Psoas muscle (tissue), 8 donors: ENCODE data around the gene CCDC43. TPM values are rescaled to one million over a fixed set of nuclear protein-coding genes. Genes with fewer than 3 reads are reported as not detected.
A peak's percentile ranks its signal among the peaks of the same experiment; 100 is the strongest.
"Not testable (repeated sequence)": the region's sequence is repeated elsewhere in the genome, so short reads cannot be mapped to it uniquely, and the experiment has no call there.

Experiments
- ATAC-seq, 4 donors: fragments of 200-7000 bp; cut with Tn5 transposase; one replicate each; pipeline ENCODE4 v1.9.1; 2020; ENCODE audit warnings: moderate library complexity in 3 of 4, mild to moderate bottlenecking in 2 of 4
- DNase-seq, 2 donors: peaks; one replicate each; pipeline ENCODE4 v3.0.0-alpha.2; 2020
- H3K27ac ChIP-seq: fragments of 200-600 bp; one replicate; pipeline ENCODE4 v1.8.0; 2022
- H3K27me3 ChIP-seq, 3 donors: fragments of 200-600 bp in 1 of 3; one replicate each; pipeline versions ENCODE4 v1.6.1 to v1.8.0; 2013 to 2022; ENCODE audit warnings: low read length in 2 of 3, mild to moderate bottlenecking in 2 of 3, moderate library complexity in 1 of 3; ENCODE audit not compliant: insufficient read depth in 3 of 3
- H3K36me3 ChIP-seq, 2 donors: fragments of 200-600 bp in 1 of 2; one replicate each; pipeline versions ENCODE4 v1.6.1 to v1.8.0; 2013 to 2022; ENCODE audit warnings: low read depth in 1 of 2, mild to moderate bottlenecking in 1 of 2, moderate library complexity in 1 of 2; ENCODE audit not compliant: insufficient read depth in 1 of 2
- H3K4me1 ChIP-seq: fragments of 200-600 bp; one replicate; pipeline ENCODE4 v1.8.0; 2022
- H3K4me3 ChIP-seq: fragments of 200-600 bp; one replicate; pipeline ENCODE4 v1.8.0; 2022; ENCODE audit warnings: mild to moderate bottlenecking
- H3K9me3 ChIP-seq: fragments of 200-600 bp; one replicate; pipeline ENCODE4 v1.8.0; 2022
- WGBS, 3 donors: extraction: QIAGEN DNeasy Blood & Tissue Kit; methylation state at CpG; one replicate each; pipeline versions ENCODE4 v1.1.6 to v1.1.7; 2013; 5-methylcytosine and 5-hydroxymethylcytosine counted together
- intact Hi-C, 2 donors: fragments of 100-400 bp; cut with DNase I; formaldehyde crosslinking; loops; one replicate each; pipeline versions ENCODE4 v1.11.0 to v1.14.2; 2022
- polyA plus RNA-seq, 3 donors: library from polyadenylated mRNA; stranded (reverse); fragments of 200-250 nt; gene quantifications; one replicate each; pipeline ENCODE4 v1.2.3, GENCODE V29; 2013
- total RNA-seq, 4 donors: library from RNA; stranded (reverse); fragmentation: NEBNext Ultra II Directional in 2 of 4; extraction: Animal tissue kit (Norgen Biotek cat#: 25700) in 2 of 4; gene quantifications; one replicate each; pipeline versions ENCODE4 v1.2.1 to v1.2.4, GENCODE V29; 2021 to 2023
- TF ChIP-seq, protein P1 (sequence below): fragments of 200-600 bp; IDR thresholded peaks from one replicate; pipeline ENCODE4 v1.8.0; 2022; ENCODE audit warnings: antibody characterized with exemption
- donor health status: healthy with polysubstance abuse.
- donor health status: DM: no; HTN: no; CAD: no; lungs with moderate emphysema.
- donor health status: Bipolar disorder and iron deficiency.
- donor health status: healthy.
- donor health status: DM: yes; HTN: yes; CAD: no.
- donor health status: DM: no; HTN: no; CAD: no.
- donor health status: DM: no; HTN: no; CAD: no.
- donor health status: DM: yes; HTN: yes; CAD: no.

CCDC43 gene
- total and polyA plus RNA-seq, 7 donors, result 32.6 to 59.6 (median 42.5) TPM

DNA sequence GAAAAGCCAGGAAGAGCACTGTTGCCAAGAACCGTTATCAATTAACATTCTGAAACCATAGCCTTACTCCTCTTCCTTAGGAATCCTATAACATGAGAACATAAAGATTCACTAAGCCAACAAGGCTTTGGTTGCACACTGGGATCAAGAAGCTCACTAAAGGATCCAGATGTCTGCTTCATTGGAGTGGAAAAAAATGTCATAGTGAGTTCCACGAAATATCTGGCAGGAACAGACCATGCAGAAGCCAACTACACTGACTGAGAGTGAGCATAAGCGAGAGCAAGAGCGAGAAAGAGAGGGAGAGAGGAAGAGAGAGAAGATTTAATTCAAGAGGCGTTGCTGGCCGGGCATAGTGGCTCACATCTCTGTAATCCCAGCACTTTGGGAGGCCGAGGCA lies 46.7 kb downstream of the CCDC43 start:
- H3K27me3 ChIP-seq, result peaks cover 0 to 20% (median 0%) of the 10 kb centered on the region in 3 donors
- TF ChIP-seq, protein P1, sequence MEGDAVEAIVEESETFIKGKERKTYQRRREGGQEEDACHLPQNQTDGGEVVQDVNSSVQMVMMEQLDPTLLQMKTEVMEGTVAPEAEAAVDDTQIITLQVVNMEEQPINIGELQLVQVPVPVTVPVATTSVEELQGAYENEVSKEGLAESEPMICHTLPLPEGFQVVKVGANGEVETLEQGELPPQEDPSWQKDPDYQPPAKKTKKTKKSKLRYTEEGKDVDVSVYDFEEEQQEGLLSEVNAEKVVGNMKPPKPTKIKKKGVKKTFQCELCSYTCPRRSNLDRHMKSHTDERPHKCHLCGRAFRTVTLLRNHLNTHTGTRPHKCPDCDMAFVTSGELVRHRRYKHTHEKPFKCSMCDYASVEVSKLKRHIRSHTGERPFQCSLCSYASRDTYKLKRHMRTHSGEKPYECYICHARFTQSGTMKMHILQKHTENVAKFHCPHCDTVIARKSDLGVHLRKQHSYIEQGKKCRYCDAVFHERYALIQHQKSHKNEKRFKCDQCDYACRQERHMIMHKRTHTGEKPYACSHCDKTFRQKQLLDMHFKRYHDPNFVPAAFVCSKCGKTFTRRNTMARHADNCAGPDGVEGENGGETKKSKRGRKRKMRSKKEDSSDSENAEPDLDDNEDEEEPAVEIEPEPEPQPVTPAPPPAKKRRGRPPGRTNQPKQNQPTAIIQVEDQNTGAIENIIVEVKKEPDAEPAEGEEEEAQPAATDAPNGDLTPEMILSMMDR, result no peak
- ATAC-seq (no peak), DNase-seq (no peak)
- H3K4me1 ChIP-seq, result no peaks in the 10 kb centered on the region
- no peak overlapping the region for H3K27ac ChIP-seq
- H3K36me3 ChIP-seq, result no peaks in the 10 kb centered on the region
- no peak overlapping the region for H3K4me3 ChIP-seq
- WGBS, 3 donors, result 19 to 20% (median 20%) methylated on average over 7 of the region's 7 CpGs
- no peaks in the 10 kb centered on the region for H3K9me3 ChIP-seq
- intact Hi-C loops, result no loop called here

DNA sequence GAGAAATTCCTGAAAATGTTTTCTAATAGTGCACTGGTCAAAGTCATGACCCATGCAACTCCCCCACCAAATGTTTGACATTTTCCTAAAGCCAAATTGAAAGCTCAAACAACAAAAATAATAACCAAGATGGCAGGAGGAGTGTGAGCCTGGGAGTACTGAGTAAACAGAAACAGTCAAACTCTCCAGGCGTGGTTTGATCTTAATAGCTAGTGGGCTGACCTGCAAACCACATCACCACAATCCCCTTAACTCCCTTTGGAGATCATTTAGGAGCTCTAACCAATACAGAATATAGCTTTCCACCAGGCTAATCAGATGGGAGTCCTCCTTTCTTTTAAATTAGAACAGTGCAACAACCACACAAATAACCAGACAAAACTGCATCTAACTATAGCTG lies 52.5 kb downstream of the CCDC43 start:
- Histone ChIP-seq H3K4me1 (no peaks in the 10 kb centered on the region), H3K9me3 (no peaks in the 10 kb centered on the region), H3K27me3 (peaks cover 0 to 6% (median 0%) of the 10 kb centered on the region in 3 donors), H3K4me3 (no peak overlapping the region), H3K36me3 (no peaks in the 10 kb centered on the region), H3K27ac (no peak overlapping the region)
- no peak for DNase-seq
- TF ChIP-seq, protein P1, result no peak
- 74 to 90% (median 84%) methylated on average over 1 of the region's 1 CpG for WGBS, 3 donors
- no peak for ATAC-seq
- intact Hi-C loops, result loop anchor here in 1 of 2 donors (2.0 kb wide), 1 partner anchor 104 kb away; no protein-coding TSS in a partner anchor

DNA sequence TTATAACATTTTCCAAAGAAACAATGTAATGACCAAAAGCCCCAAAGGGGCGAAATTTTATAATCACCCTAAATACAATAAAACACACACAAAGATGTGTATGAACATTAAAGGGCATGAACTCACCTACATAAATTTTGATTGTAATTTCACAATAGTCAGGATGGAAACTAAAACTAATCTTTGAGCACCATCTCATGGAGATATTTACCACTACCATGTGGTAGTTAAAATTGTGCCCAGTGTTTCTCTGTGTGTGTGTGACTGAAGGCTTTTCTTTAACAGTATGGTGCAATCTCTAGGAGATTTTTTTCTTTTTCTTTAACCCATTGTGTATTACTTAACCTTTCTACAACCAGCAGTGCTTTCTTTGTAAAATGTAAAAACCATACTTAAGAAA lies 53.0 kb downstream of the CCDC43 start:
- Histone ChIP-seq H3K4me3 (no peak overlapping the region), H3K4me1 (no peaks in the 10 kb centered on the region), H3K27me3 (peaks cover 0 to 4% (median 0%) of the 10 kb centered on the region in 3 donors), H3K27ac (no peak overlapping the region), H3K36me3 (no peaks in the 10 kb centered on the region), H3K9me3 (no peaks in the 10 kb centered on the region)
- intact Hi-C loops, result loop anchor here in 1 of 2 donors (2.0 kb wide), 1 partner anchor 104 kb away; no protein-coding TSS in a partner anchor
- TF ChIP-seq, protein P1, result peak; percentile 40
- no peak for DNase-seq
- WGBS, 3 donors, result 45 to 57% (median 50%) methylated on average over 1 of the region's 1 CpG
- peak in 1 of 4 donors; percentile 42 for ATAC-seq

DNA sequence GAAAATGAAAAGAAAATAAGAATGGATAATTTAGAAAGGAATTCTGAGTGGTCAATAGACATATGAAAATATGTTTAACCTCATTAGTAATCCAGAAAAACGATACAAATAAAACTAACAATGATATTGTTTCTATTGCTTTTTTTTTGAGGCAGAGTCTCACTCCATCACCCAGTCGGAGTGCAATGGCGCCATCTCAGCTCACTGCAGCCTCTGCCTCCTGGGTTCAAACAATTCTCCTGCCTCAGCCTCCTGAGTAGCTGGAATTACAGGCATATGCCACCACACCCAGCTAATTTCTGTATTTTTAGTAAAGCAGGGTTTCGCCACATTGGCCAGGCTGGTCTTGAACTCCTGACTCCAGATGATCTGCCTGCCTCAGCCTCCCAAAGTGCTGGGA lies 55.2 kb downstream of the CCDC43 start:
- H3K36me3 ChIP-seq, H3K27ac ChIP-seq, ATAC-seq, H3K9me3 ChIP-seq, H3K4me3 ChIP-seq, H3K4me1 ChIP-seq, H3K27me3 ChIP-seq, DNase-seq: not testable (repeated sequence)
- intact Hi-C loops, result loop anchor here in 1 of 2 donors (2.0 kb wide), 1 partner anchor 104 kb away; no protein-coding TSS in a partner anchor
- WGBS, 3 donors, result 61 to 74% (median 68%) methylated on average over 4 of the region's 4 CpGs

DNA sequence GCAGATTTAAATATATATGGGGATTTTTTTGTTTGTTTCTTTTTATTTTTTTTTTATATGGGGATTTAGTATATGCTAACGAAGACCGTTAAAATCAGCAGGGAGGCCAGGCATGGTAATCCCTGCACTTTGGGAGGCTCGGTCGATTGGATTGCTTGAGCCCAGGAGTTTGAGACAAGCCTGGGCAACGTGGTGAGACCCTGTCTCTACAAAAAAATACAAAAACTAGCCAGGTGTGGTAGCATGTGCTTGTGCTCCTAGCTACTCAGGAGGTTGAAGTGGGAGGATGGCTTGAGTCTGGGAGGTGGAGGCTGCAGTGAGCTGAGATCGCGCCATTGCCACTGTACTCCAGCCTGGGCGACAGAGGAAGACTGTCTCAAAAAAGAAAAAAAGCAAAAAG lies 55.6 kb downstream of the CCDC43 start:
- H3K36me3 ChIP-seq, result no peaks in the 10 kb centered on the region
- no peak overlapping the region for H3K27ac ChIP-seq
- ATAC-seq, result no peak
- no peaks in the 10 kb centered on the region for H3K4me1 ChIP-seq
- peaks cover 0 to 5% (median 0%) of the 10 kb centered on the region in 3 donors for H3K27me3 ChIP-seq
- H3K9me3 ChIP-seq, result no peaks in the 10 kb centered on the region
- TF ChIP-seq, protein P1, result no peak
- 67 to 77% (median 73%) methylated on average over 8 of the region's 8 CpGs for WGBS, 3 donors
- H3K4me3 ChIP-seq, result no peak overlapping the region
- no peak for DNase-seq
- intact Hi-C loops, result loop anchor here in 1 of 2 donors (2.0 kb wide), 1 partner anchor 103 kb away; no protein-coding TSS in a partner anchor
